ENCODE results near the gene CUL9.

GRCh38 chr6:43219814-43220213 lies 37.8 kb downstream of the CUL9 start:
- TF ChIP-seq GATA3 (IDR thresholded peaks at IDR 0.05; ENCODE audit: low read depth, low read length) (no peak), GATA2 (IDR thresholded peaks at IDR 0.05; ENCODE audit: low read depth, low read length) (no peak)
